ENCODE data around the gene COL3A1. TPM values are rescaled to one million over a fixed set of nuclear protein-coding genes. Genes with fewer than 3 reads are reported as not detected.

The COL3A1 gene
- total RNA-seq, 3 donors from 2014 or later = 68.2 to 321 (median 299) TPM

- no peaks in the 10 kb centered on the region for H3K4me1 ChIP-seq (ENCODE audit: low read depth)
- H3K36me3 ChIP-seq (ENCODE audit: low read depth) = no peaks in the 10 kb centered on the region
- H3K4me3 ChIP-seq = no peak overlapping the region
- no peak for DNase-seq
- no peak for ATAC-seq
- H3K9me3 ChIP-seq = no peaks in the 10 kb centered on the region
- intact Hi-C loops (cut with DNase I, micrococcal nuclease) = no loop called here
- TF ChIP-seq CTCF (IDR thresholded peaks at IDR 0.05) = no peak
These were observed 50.9 kb downstream of the COL3A1 start for GRCh38 chr2:189024901-189025618.

DNA sequence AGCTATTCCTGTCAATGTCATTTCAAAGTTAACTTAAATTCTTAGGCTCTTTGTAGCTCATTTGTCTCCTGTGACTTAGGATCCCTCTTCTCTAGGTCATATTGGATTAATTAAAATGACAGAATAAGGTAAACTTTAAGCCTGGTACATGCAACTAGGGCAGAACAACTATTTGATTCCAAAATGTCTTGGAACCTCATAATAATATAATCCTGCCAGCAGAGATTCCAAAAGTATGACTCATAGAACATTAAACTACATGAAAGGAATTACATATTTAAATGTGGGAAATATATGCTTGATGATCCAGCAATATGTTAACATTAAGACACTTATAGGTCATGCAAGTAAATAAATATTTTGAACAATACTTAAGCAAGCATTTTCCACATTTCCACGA is 63.3 kb downstream of the COL3A1 start:
- no peak for TF ChIP-seq CTCF (IDR thresholded peaks at IDR 0.05)
- H3K4me1 ChIP-seq (ENCODE audit: low read depth) = no peaks in the 10 kb centered on the region
- intact Hi-C loops (cut with DNase I, micrococcal nuclease) = no loop called here
- H3K9me3 ChIP-seq = no peaks in the 10 kb centered on the region
- H3K4me3 ChIP-seq = no peak overlapping the region
- DNase-seq = no peak
- no peaks in the 10 kb centered on the region for H3K36me3 ChIP-seq (ENCODE audit: low read depth)
- no peak for ATAC-seq

- ATAC-seq = no peak
- intact Hi-C loops (cut with DNase I, micrococcal nuclease) = no loop called here
- no peak for DNase-seq
- TF ChIP-seq CTCF (IDR thresholded peaks at IDR 0.05) = no peak
- Histone ChIP-seq H3K4me1 (ENCODE audit: low read depth) (no peaks in the 10 kb centered on the region), H3K4me3 (no peak overlapping the region), H3K36me3 (ENCODE audit: low read depth) (no peaks in the 10 kb centered on the region), H3K9me3 (no peaks in the 10 kb centered on the region)
These were observed 71.7 kb downstream of the COL3A1 start for GRCh38 chr2:189045836-189046235.

DNA sequence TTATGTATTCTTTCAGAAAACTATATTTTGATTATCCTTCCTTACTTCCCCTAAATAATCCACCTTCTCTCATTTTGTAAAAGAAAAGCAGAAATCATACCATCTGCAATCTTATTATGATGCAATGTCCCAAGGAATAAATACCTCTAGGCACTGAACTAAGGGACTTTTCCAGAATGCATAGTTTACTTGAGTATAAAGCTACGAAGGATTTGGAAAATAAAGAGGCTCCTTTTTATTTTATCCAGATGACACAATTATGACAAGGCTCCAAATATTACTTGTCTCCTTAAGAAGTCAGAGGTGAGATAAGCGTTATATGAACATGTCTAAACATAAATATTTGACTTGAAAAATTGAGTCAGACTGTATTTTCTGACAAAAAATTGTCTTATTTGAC is 72.1 kb downstream of the COL3A1 start:
- no peaks in the 10 kb centered on the region for H3K4me1 ChIP-seq (ENCODE audit: low read depth)
- no peak for TF ChIP-seq CTCF (IDR thresholded peaks at IDR 0.05)
- no peak overlapping the region for H3K4me3 ChIP-seq
- no peak for DNase-seq
- intact Hi-C loops (cut with DNase I, micrococcal nuclease) = no loop called here
- H3K9me3 ChIP-seq = no peaks in the 10 kb centered on the region
- no peaks in the 10 kb centered on the region for H3K36me3 ChIP-seq (ENCODE audit: low read depth)
- ATAC-seq = no peak

- Histone ChIP-seq H3K9me3 (no peaks in the 10 kb centered on the region), H3K4me3 (no peak overlapping the region), H3K4me1 (ENCODE audit: low read depth) (no peaks in the 10 kb centered on the region), H3K36me3 (ENCODE audit: low read depth) (no peaks in the 10 kb centered on the region)
- DNase-seq (no peak), ATAC-seq (no peak)
- intact Hi-C loops (cut with DNase I, micrococcal nuclease) = no loop called here
- no peak for TF ChIP-seq CTCF (IDR thresholded peaks at IDR 0.05)
These were observed 73.2 kb downstream of the COL3A1 start for GRCh38 chr2:189047171-189047888.

Data from mucosa of descending colon (tissue), 3 donors.